HepG2 (cell line): Measurements from ENCODE around the gene HS3ST5. TPM values are rescaled to one million over a fixed set of nuclear protein-coding genes. Genes with fewer than 3 reads are reported as not detected.

Experiments
- BORCS8-MEF2B ChIP-seq: sonication (generic); formaldehyde crosslinking; IDR thresholded peaks from 2 replicates; pipeline ENCODE4 v1.8.0; 2022; ENCODE audit warnings: mild to moderate bottlenecking, missing genetic modification reagents
- CHCHD3 ChIP-seq: sonication (generic); formaldehyde crosslinking; IDR thresholded peaks from 2 replicates; pipeline ENCODE4 v1.8.0; 2022; ENCODE audit warnings: mild to moderate bottlenecking, missing genetic modification reagents, moderate library complexity
- FOXM1 ChIP-seq: sonication (generic); formaldehyde crosslinking; IDR thresholded peaks from 2 replicates; pipeline ENCODE4 v1.5.0; 2020; ENCODE audit warnings: missing genetic modification reagents
- GABPA ChIP-seq, 2 experiments: IDR thresholded peaks; 2 replicates each; pipeline ENCODE4 v1.6.1; 2011 to 2016; ENCODE audit warnings: low read depth in 2 of 2, low read length in 1 of 2, missing biosample characterization in 1 of 2, missing genetic modification characterization in 1 of 2
- GTF3A ChIP-seq: sonication (generic); formaldehyde crosslinking; conservative IDR thresholded peaks from 2 replicates; pipeline ENCODE4 v1.4.0; 2020; ENCODE audit warnings: mild to moderate bottlenecking, missing genetic modification reagents
- HNF4A ChIP-seq: sonication (generic); formaldehyde crosslinking; IDR thresholded peaks from 2 replicates; pipeline ENCODE4 v1.4.0; 2020; ENCODE audit warnings: missing genetic modification reagents
- MXD4 ChIP-seq: IDR thresholded peaks from 2 replicates; pipeline ENCODE4 v1.6.1; 2016; ENCODE audit warnings: mild to moderate bottlenecking, missing biosample characterization, missing genetic modification reagents
- NKX3-1 ChIP-seq: sonication (generic); formaldehyde crosslinking; IDR thresholded peaks from 2 replicates; pipeline ENCODE4 v1.5.0; 2020; ENCODE audit warnings: missing genetic modification reagents
- NR2C2 ChIP-seq: sonication (generic); formaldehyde crosslinking; IDR thresholded peaks from 2 replicates; pipeline ENCODE4 v1.4.0; 2020; ENCODE audit warnings: missing genetic modification reagents, mild to moderate bottlenecking, moderate library complexity, borderline replicate concordance
- PCBP2 ChIP-seq: fragments of 200-400 bp; formaldehyde crosslinking; optimal IDR thresholded peaks from 2 replicates; pipeline ENCODE3; 2018; ENCODE audit warnings: low read length, low read depth; ENCODE audit not compliant: poor library complexity, severe bottlenecking
- SALL2 ChIP-seq: sonication (generic); formaldehyde crosslinking; IDR thresholded peaks from 2 replicates; pipeline ENCODE4 v1.8.1; 2023; ENCODE audit warnings: mild to moderate bottlenecking, missing genetic modification reagents, inconsistent platforms
- SRSF1 ChIP-seq: fragments of 200-400 bp; formaldehyde crosslinking; optimal IDR thresholded peaks from 2 replicates; pipeline ENCODE3; 2017; ENCODE audit warnings: mild to moderate bottlenecking, low read depth, low read length, moderate library complexity
- TOE1 ChIP-seq: sonication (generic); formaldehyde crosslinking; IDR thresholded peaks from 2 replicates; pipeline ENCODE4 v1.4.0; 2020; ENCODE audit warnings: mild to moderate bottlenecking, missing genetic modification reagents
- ZNF3 ChIP-seq: IDR thresholded peaks from 2 replicates; pipeline ENCODE4 v1.7.0; 2017; ENCODE audit warnings: inconsistent platforms
- ZNF30 ChIP-seq: sonication (generic); formaldehyde crosslinking; IDR thresholded peaks from 2 replicates; pipeline ENCODE4 v1.5.0; 2020; ENCODE audit warnings: mild to moderate bottlenecking, missing genetic modification reagents
- ZNF329 ChIP-seq: sonication (generic); formaldehyde crosslinking; IDR thresholded peaks from 2 replicates; pipeline ENCODE4 v1.9.0; 2021; ENCODE audit warnings: low read depth, mild to moderate bottlenecking, missing genetic modification reagents
- ZNF614 ChIP-seq: IDR thresholded peaks from 2 replicates; pipeline ENCODE4 v1.6.1; 2018; ENCODE audit warnings: missing biosample characterization, missing genetic modification reagents, inconsistent platforms, borderline replicate concordance
- ZNF761 ChIP-seq: sonication (generic); formaldehyde crosslinking; conservative IDR thresholded peaks from 2 replicates; pipeline ENCODE4 v1.4.0; 2020; ENCODE audit warnings: mild to moderate bottlenecking, missing genetic modification reagents
- ZNF790 ChIP-seq: sonication (generic); formaldehyde crosslinking; IDR thresholded peaks from 2 replicates; pipeline ENCODE4 v1.8.0; 2022; ENCODE audit warnings: missing genetic modification reagents, mild to moderate bottlenecking, borderline replicate concordance
- polyA plus RNA-seq, 8 experiments: library from polyadenylated mRNA; depleted of rRNA in 3 of 8; stranded (reverse) in 7 of 8; unstranded in 1 of 8; fragments of >200 nt; fragmentation: Illumina TruSeq in 4 of 8; extraction: Trizol in 4 of 8; gene quantifications; 2 replicates each; pipeline versions ENCODE4 v1.2.1 to v1.2.3, GENCODE V29; 2011 to 2016; ENCODE audit warnings: low read depth in 4 of 8, missing spikeins in 1 of 8, mixed read lengths in 1 of 8; ENCODE audit not compliant: insufficient read depth in 1 of 8
- total RNA-seq, 5 experiments: library from RNA; depleted of rRNA; stranded (reverse); fragments of >200 nt; fragmentation: Illumina TruSeq; extraction: Trizol; gene quantifications; 2 replicates each; pipeline ENCODE4 v1.2.3, GENCODE V29; 2016; ENCODE audit warnings: low read depth in 1 of 5
- TF ChIP-seq, protein P1 (sequence below): sonication (generic); formaldehyde crosslinking; conservative IDR thresholded peaks from 2 replicates; pipeline ENCODE4 v1.8.1; 2023; ENCODE audit warnings: missing genetic modification reagents
- TF ChIP-seq, protein P2 (sequence below): sonication (generic); formaldehyde crosslinking; IDR thresholded peaks from 2 replicates; pipeline ENCODE4 v1.8.1; 2022; ENCODE audit warnings: low read depth, mild to moderate bottlenecking, missing genetic modification reagents
- TF ChIP-seq, protein P3 (sequence below): sonication (generic); formaldehyde crosslinking; IDR thresholded peaks from 2 replicates; pipeline ENCODE4 v1.8.1; 2023; ENCODE audit warnings: mild to moderate bottlenecking, missing genetic modification reagents
- TF ChIP-seq, protein P4 (sequence below): sonication (generic); formaldehyde crosslinking; IDR thresholded peaks from 2 replicates; pipeline ENCODE4 v1.4.0; 2020; ENCODE audit warnings: low read depth, mild to moderate bottlenecking, missing genetic modification reagents

The HS3ST5 gene
- total and polyA plus RNA-seq, 2 of the 13 experiments (the other 11 are each of a cell fraction or from before 2014, with no cell fraction given): 1.1 to 1.6 TPM

DNA sequence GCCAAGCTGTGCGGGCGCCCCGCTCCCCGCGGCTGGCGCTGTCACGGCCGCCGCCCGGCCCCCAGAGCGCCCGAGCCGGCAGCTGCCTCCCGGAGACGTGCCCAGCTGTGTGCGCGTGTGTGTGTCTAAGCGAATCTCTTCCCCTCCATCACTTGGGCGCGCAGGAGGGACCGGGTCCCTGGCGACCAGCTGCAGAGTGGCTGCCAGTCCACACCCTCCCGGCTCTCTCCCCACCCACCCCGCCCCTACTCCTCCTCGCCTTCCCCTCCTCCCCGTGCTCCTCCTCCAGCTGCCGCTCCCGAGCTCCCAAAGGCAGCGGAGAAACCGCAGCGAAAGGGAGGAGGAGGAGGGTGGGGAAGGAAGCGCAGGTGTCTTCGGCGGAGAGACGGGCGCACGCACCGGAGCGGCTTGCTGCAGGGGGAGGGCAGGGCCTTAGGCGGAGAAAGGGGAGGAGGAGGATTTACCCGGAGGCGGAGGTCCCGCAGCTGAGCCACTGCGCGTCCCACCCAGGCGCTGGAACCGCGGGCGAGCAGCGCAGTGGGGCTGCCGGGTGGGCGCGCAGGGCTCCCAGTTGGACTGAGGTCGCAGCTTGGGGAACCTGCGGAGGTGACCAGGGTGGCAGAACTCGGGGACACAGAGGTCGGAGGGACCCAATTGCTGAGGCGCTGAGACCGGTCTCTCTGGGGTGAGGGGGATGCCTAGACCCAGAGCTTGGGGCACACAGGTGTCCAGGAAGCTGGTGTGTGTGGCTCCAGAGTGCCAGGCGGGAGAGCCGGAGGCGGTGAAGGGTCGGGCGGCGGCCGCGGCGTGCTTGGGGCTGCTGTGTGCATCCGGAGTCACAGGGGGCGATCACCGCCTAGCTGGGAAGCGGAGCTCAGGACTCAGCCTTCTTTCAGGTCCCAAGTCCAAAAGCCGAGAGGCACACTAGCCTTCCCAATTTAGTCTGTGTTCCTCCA is at the start of gene HS3ST5 (continued):
- TF ChIP-seq MXD4 (no peak), ZNF3 (CRISPR knock-in tag) (no peak), BORCS8-MEF2B (no peak), SALL2 (CRISPR knock-in tag) (no peak), ZNF761 (peak; percentile 62; the same call in 1 of the 2 replicates), ZNF30 (CRISPR knock-in tag) (no peak), GABPA (IDR thresholded peaks at IDR 0.05; ENCODE audit: low read depth, low read length) (no peak), GABPA (CRISPR knock-in tag; IDR thresholded peaks at IDR 0.05; ENCODE audit: low read depth) (no peak), ZNF329 (CRISPR knock-in tag) (no peak), NKX3-1 (no peak), ZNF790 (no peak), PCBP2 (no peak), HNF4A (peak; percentile 76), CHCHD3 (CRISPR knock-in tag) (peak; percentile 57; the same call in 1 of the 2 replicates), TOE1 (CRISPR knock-in tag) (no peak), FOXM1 (CRISPR knock-in tag) (no peak), NR2C2 (CRISPR knock-in tag) (0 out of 2 replicates have a peak, but pooled peaks have one; percentile 18), ZNF614 (CRISPR knock-in tag) (no peak), GTF3A (CRISPR knock-in tag) (no peak), SRSF1 (no peak)
- TF ChIP-seq, protein P1, sequence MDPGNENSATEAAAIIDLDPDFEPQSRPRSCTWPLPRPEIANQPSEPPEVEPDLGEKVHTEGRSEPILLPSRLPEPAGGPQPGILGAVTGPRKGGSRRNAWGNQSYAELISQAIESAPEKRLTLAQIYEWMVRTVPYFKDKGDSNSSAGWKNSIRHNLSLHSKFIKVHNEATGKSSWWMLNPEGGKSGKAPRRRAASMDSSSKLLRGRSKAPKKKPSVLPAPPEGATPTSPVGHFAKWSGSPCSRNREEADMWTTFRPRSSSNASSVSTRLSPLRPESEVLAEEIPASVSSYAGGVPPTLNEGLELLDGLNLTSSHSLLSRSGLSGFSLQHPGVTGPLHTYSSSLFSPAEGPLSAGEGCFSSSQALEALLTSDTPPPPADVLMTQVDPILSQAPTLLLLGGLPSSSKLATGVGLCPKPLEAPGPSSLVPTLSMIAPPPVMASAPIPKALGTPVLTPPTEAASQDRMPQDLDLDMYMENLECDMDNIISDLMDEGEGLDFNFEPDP (CRISPR knock-in tag): no peak
- TF ChIP-seq, protein P2, sequence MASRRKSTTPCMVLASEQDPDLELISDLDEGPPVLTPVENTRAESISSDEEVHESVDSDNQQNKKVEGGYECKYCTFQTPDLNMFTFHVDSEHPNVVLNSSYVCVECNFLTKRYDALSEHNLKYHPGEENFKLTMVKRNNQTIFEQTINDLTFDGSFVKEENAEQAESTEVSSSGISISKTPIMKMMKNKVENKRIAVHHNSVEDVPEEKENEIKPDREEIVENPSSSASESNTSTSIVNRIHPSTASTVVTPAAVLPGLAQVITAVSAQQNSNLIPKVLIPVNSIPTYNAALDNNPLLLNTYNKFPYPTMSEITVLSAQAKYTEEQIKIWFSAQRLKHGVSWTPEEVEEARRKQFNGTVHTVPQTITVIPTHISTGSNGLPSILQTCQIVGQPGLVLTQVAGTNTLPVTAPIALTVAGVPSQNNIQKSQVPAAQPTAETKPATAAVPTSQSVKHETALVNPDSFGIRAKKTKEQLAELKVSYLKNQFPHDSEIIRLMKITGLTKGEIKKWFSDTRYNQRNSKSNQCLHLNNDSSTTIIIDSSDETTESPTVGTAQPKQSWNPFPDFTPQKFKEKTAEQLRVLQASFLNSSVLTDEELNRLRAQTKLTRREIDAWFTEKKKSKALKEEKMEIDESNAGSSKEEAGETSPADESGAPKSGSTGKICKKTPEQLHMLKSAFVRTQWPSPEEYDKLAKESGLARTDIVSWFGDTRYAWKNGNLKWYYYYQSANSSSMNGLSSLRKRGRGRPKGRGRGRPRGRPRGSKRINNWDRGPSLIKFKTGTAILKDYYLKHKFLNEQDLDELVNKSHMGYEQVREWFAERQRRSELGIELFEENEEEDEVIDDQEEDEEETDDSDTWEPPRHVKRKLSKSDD: no peak
- TF ChIP-seq, protein P3, sequence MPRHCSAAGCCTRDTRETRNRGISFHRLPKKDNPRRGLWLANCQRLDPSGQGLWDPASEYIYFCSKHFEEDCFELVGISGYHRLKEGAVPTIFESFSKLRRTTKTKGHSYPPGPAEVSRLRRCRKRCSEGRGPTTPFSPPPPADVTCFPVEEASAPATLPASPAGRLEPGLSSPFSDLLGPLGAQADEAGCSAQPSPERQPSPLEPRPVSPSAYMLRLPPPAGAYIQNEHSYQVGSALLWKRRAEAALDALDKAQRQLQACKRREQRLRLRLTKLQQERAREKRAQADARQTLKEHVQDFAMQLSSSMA: no peak
- TF ChIP-seq, protein P4, sequence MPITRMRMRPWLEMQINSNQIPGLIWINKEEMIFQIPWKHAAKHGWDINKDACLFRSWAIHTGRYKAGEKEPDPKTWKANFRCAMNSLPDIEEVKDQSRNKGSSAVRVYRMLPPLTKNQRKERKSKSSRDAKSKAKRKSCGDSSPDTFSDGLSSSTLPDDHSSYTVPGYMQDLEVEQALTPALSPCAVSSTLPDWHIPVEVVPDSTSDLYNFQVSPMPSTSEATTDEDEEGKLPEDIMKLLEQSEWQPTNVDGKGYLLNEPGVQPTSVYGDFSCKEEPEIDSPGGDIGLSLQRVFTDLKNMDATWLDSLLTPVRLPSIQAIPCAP (CRISPR knock-in tag): no peak
